ENCODE results near the gene CCND2.

The CCND2 gene

GRCh38 chr12:4277857-4278256 lies 4.3 kb downstream of the CCND2 start:
- no peak for DNase-seq

GRCh38 chr12:4278329-4279197 lies 5.0 kb downstream of the CCND2 start:
- DNase-seq = no peak

DNA sequence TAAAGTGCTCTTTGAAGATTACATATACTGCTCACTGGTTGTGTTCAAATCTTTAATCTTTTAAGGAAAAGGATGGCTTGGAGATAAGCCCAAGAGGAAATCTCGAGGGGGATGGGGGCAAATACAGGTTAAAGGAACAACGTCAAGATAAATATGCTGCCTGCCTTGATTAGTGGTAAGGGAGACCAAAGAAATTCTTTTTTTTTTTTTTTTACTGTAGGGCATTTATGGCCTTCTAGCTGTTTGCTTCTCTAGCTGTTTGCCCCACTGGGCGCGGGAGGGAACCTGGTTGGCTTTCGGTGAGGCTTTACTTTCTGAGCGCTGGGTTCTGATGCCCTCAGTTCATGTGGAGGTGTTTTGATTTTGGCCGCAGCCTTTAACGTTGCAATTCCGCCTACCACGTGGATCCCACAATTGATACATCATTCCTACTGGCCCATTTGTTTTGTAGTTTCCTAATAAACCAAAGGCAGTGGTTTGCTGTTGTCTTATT lies 5.7 kb downstream of the CCND2 start:
- no peak for DNase-seq

DNA sequence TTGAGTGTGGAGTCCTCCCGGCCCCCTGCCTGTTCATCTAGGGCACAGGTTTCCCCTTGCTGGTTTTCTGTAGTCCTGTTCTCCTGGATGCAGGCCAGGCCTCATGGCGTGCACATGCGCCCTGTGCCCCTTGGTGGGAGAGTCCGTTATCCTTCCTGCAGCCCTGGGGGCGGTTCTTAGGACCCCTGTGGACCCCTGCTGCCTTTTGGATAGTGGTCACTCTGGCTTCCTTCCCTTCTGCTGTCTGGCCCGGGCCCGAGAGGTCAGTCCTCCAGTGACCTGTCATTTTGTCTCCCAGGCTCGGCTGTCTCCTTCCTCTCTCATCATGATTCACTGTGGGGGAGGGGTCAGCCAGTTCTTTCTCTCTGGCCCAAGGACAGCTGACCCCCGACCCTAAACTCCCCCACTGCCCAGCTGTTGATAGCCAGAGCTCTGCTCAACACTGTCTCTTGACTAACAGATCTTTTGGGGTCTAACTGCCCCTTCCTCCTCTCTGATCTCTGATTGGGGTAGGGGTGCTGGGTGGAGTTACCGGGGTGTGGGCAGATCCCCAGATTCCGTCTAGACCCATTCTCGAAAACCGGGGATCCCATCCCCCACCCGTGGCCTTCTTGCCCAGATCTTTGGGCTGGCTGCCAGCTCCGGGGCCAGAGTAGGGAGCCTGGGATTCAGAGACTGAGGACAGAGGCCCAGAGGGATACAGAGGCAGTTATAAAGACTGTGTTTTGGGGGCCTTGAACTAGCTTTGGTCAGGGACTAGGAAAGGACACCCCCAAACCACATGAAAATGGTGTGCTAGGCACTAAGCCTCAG lies 7.0 kb downstream of the CCND2 start:
- no peak for DNase-seq

GRCh38 chr12:4281173-4281654 lies 7.7 kb downstream of the CCND2 start:
- no peak for DNase-seq

GRCh38 chr12:4282103-4282891 lies 8.7 kb downstream of the CCND2 start:
- no peak for DNase-seq

GRCh38 chr12:4282892-4283511 lies 9.4 kb downstream of the CCND2 start:
- no peak for DNase-seq

GRCh38 chr12:4283512-4284255 lies 10.1 kb downstream of the CCND2 start:
- no peak for DNase-seq

- no peak for DNase-seq
Measured at GRCh38 chr12:4284306-4284705, 10.7 kb downstream of the CCND2 start.

DNA sequence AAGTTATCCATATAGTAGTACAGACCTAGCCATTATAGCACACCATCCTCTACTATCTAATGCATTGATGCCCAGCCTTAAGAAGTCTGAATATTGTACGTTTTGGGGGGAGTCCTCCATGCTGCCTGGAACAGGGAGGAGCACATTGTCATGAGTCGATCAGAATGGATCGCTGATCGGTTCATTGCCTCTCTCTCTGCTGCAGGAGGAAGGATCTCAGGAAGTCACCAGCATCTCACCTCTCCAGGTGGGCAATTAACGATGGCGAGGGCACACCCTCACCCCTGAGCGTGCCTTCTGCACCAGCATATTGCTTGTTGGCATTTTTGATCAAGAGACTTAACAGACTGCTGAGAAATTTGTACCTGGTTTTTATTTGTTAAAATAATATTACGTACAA lies 11.5 kb downstream of the CCND2 start:
- DNase-seq = no peak

GRCh38 chr12:4286228-4286627 lies 12.7 kb downstream of the CCND2 start:
- no peak for DNase-seq

- no peak for DNase-seq
Measured at GRCh38 chr12:4286771-4287317, 13.3 kb downstream of the CCND2 start.

DNA sequence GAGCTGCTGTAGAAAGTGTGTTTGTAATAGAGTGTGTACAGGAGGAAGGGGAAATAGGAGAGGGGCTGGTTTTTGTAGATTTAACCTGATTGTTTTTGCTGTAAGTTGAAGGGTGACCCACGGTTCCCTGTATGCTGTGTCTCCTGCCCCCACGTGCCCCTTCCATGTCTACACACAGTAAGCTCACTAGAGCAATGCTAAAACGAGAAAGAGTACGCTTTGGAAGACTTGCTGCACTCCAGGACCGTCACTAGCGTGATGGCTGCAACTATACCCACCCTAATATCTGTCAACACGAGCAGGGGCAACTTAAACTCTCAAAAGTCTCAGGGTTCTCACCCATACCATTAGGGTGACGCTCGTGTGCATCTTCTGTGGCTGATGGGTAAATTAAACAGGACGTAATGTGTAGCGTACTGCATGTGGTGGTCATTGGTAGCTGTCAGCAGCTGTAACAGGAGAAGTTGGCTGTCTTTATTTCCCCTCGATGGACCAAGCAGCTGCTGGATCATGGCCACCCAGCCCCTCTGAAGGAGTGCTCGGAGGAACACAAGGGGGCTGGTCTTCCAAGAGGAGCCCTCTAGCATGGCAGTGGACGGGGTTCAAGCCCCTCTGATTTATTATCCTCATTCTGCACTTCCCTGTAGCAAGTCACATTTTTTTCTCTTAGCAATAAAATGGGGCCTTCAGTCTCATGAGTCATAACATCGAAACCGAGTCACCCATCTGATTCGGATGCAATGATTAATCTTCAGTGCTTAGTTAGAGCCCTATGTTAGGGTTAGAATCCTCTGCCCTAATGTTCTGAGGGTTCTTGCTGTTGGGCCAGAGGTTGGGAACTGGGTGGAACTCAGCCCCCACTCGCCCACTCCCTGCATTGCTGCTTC lies 14.0 kb downstream of the CCND2 start:
- DNase-seq = no peak

DNA sequence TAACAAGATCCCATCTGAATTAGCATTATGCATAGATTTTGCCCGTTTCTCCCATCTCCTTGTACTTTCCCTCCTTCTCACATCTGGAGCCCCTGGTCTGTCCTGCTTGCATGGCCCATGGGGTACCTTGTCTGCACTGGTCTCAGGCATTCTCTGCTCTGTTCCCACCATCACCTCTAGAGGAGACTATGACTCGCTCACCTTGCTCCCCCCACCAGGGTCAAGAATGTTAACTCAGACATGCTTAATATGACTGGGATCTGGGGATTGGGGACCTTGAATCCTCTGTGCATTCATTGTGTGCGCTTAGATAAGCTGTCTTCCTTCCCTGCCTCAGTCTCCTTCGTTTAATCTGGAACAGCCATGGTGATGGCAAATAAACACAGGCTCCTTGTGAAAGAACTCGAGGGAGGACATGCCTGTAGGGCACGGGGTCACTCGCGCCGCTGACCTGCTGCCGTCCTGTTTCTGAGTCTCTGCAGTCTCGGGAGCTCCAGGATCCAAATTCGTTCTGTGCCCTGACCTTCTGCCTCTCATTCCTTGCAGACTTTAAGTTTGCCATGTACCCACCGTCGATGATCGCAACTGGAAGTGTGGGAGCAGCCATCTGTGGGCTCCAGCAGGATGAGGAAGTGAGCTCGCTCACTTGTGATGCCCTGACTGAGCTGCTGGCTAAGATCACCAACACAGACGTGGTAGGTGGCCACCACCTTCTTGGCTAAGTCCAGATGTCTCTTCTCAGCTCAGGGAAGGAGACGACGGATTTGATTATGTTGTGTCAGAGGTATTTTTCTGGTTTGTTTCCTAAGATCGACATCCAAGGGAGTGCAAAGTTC lies 15.0 kb downstream of the CCND2 start:
- DNase-seq = no peak

- DNase-seq = no peak
Measured at GRCh38 chr12:4289231-4289878, 15.8 kb downstream of the CCND2 start.

GRCh38 chr12:4289998-4290790 lies 16.6 kb downstream of the CCND2 start:
- DNase-seq = no peak

GRCh38 chr12:4292341-4293073 lies 18.9 kb downstream of the CCND2 start:
- no peak for DNase-seq

All from CD4-positive, alpha-beta T cell treated with Interleukin-17A for 1 hour (primary cell).